ENCODE measurements around the gene GTPBP2. TPM values are rescaled to one million over a fixed set of nuclear protein-coding genes. Genes with fewer than 3 reads are reported as not detected.

GTPBP2 gene
- total and polyA plus RNA-seq, 12 donors, result 19.5 to 37.9 (median 25.5) TPM

DNA sequence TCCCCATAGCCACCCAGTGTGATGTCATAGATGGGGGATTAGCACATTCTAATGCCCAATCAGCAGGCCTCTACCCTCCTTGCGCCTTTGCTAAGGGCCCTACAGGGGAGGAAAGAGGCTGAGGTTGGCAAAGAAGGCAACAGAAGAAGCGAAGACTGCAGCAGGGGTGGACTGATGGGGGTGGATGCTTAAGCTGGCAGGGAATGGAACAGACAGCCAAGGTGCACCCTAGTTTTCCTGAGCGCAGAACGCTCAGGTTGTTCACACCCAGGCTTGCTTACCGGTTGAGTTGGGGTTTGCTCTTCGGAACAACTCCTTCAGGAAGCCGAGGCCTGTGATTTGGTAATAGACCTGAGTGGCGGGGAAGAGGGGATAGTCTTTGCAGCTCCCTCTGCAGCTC lies 45.9 kb upstream of the GTPBP2 start:
- DNase-seq, result no peak
- H3K9me3 ChIP-seq, result no peaks in the 10 kb centered on the region
- WGBS, 2 donors, result 96 to 97% methylated on average over 8 of the region's 8 CpGs
- H3K27ac ChIP-seq, result no peak overlapping the region
- intact Hi-C loops (cut with DNase I), result no loop called here
- peaks cover 4 to 37% (median 10%) of the 10 kb centered on the region in 9 donors for H3K4me1 ChIP-seq
- ATAC-seq, result no peak
- peaks cover 3 to 97% (median 53%) of the 10 kb centered on the region in 9 donors for H3K36me3 ChIP-seq
- no peak overlapping the region for H3K4me3 ChIP-seq
- TF ChIP-seq, protein P1, sequence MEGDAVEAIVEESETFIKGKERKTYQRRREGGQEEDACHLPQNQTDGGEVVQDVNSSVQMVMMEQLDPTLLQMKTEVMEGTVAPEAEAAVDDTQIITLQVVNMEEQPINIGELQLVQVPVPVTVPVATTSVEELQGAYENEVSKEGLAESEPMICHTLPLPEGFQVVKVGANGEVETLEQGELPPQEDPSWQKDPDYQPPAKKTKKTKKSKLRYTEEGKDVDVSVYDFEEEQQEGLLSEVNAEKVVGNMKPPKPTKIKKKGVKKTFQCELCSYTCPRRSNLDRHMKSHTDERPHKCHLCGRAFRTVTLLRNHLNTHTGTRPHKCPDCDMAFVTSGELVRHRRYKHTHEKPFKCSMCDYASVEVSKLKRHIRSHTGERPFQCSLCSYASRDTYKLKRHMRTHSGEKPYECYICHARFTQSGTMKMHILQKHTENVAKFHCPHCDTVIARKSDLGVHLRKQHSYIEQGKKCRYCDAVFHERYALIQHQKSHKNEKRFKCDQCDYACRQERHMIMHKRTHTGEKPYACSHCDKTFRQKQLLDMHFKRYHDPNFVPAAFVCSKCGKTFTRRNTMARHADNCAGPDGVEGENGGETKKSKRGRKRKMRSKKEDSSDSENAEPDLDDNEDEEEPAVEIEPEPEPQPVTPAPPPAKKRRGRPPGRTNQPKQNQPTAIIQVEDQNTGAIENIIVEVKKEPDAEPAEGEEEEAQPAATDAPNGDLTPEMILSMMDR (IDR thresholded peaks at IDR 0.05), result no peak
- no peaks in the 10 kb centered on the region for H3K27me3 ChIP-seq

- no peak for ATAC-seq
- TF ChIP-seq, protein P1 (IDR thresholded peaks at IDR 0.05), result no peak
- no peaks in the 10 kb centered on the region for H3K27me3 ChIP-seq
- H3K4me3 ChIP-seq, result no peak overlapping the region
- peaks cover 3 to 91% (median 52%) of the 10 kb centered on the region in 9 donors for H3K36me3 ChIP-seq
- peaks cover 10 to 38% (median 17%) of the 10 kb centered on the region in 9 donors for H3K4me1 ChIP-seq
- WGBS, 2 donors, result 92 to 95% methylated on average over 2 of the region's 2 CpGs
- no peak for DNase-seq
- H3K27ac ChIP-seq, result no peak overlapping the region
- H3K9me3 ChIP-seq, result no peaks in the 10 kb centered on the region
- intact Hi-C loops (cut with DNase I), result no loop called here
Observed at GRCh38 chr6:43674291-43674690, 45.2 kb upstream of the GTPBP2 start.

DNA sequence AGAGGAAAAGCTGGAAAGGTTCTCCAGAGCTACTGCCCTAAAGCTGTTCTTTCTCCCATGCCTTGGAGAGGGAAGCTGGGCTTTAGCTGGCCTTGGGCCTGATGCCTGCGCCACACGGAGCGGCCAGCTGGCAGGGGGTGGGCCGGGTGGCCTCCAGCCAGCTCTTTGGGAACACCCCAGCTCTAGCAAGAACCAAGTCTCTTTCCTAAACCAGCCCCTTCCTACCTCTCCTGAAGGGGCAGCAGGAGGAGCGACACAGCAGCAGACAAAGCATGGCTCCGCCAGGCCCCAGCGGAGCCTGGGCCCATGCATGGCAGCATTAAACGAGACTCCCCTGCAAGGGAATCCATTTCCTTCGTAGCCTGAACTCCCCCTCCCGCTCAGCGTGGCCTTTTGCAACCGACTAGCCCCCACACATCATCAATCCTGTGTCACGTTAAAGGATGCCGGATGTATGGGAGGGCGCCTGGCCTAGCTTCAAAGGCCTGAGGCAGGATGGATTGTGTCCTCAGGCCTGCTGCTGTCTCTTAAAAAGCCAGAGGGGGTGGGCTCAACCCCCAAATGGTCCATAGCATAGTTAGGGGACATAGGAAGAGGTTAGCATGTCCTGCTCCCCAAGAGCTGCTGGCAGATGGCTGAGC lies 44.5 kb upstream of the GTPBP2 start:
- 81 to 83% methylated on average over 15 of the region's 15 CpGs for WGBS, 2 donors
- no peak overlapping the region for H3K27ac ChIP-seq
- TF ChIP-seq, protein P1 (IDR thresholded peaks at IDR 0.05), result no peak
- intact Hi-C loops (cut with DNase I), result no loop called here
- H3K4me1 ChIP-seq, result peaks cover 17 to 46% (median 24%) of the 10 kb centered on the region in 9 donors
- H3K27me3 ChIP-seq, result no peaks in the 10 kb centered on the region
- H3K36me3 ChIP-seq, result peaks cover 3 to 83% (median 45%) of the 10 kb centered on the region in 9 donors
- no peak overlapping the region for H3K4me3 ChIP-seq
- ATAC-seq (no peak), DNase-seq (no peak)
- H3K9me3 ChIP-seq, result no peaks in the 10 kb centered on the region

DNA sequence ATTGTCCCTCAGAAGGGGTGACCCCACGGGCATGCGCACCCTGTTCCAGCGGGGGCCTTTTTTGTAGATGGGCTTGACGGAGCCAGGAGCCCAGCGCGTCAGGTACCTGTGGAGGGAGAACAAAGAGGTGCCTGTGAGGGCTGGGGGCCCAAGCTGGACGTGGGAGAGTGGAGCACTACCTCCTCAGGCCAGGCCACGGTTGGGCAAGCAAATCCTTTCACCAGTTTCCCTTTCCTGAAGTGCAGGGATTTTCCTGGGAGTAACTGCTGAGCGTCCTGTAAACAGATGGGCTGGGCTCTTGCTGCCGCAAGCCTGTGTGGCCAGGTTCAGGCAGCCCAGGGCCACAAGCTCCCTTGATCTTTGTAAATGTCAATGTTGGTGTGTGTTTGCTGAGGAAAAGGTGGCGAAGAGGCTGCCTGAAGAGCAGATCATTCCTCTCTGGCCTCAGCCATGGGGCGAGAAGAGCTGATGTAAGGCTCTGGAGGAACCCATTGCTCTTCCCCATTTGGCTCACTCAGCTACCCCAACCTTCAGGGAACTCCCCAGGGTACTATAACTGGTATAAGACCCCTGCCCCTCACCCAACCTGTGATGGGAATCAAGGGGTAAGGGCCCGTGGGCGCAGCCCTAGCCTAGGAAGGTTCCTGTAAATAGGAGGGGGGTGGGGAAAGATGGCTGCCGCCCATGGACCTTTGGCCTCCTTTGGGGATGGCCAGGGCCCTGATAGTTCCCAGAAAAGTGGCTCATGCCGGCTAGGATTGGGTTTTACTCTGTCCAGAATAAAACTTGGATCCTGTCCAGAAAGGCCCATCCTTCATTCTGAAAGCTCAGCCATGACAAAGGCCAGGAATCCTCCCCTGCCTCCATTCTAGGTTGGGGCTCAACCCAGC lies 43.0 kb upstream of the GTPBP2 start:
- Histone ChIP-seq H3K27me3 (no peaks in the 10 kb centered on the region), H3K36me3 (peaks cover 0 to 68% (median 34%) of the 10 kb centered on the region in 9 donors), H3K4me1 (peaks cover 26 to 57% (median 39%) of the 10 kb centered on the region in 9 donors), H3K27ac (peak overlapping the region in 2 of 10 donors; percentile 5 to 85), H3K9me3 (no peaks in the 10 kb centered on the region), H3K4me3 (no peak overlapping the region)
- TF ChIP-seq, protein P1 (IDR thresholded peaks at IDR 0.05), result no peak
- no peak for ATAC-seq
- 83 to 87% methylated on average over 16 of the region's 16 CpGs for WGBS, 2 donors
- DNase-seq, result no peak
- intact Hi-C loops (cut with DNase I), result no loop called here

All from heart right ventricle (tissue), 16 donors.